Measurements from ENCODE around the gene GPR137B. TPM values are rescaled to one million over a fixed set of nuclear protein-coding genes. Genes with fewer than 3 reads are reported as not detected.
A peak's percentile ranks its signal among the peaks of the same experiment; 100 is the strongest.

Gene GPR137B
- total RNA-seq, 1 donor from 2014 or later: 25.2 TPM

DNA sequence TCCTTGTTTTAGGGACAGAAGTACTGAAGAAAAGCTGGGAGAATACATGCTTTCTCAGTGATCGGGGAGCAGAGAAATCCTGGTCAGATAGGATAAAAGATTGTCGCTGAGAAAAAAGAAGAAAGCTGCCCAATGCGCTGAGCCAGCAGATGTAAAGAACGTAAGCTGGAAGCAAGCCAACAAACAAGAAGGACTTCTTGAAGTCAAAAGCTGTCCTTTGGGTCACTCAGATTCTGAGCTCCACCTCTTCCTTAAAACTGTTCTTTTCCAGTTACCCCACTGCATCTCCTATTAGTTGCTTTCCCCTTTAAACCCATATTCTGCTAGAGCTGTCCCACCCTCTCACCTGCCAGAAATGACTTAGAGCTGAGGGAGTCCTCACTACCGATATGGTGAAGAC is 64.8 kb downstream of the GPR137B start:
- DNase-seq (ENCODE audit: low spot score in 2 of 2, unreplicated experiment in 2 of 2): no peak
- H3K27ac Mint-ChIP-seq: peak overlapping the region; percentile 33
- H3K4me1 Mint-ChIP-seq: peaks cover 16% of the 10 kb centered on the region

DNA sequence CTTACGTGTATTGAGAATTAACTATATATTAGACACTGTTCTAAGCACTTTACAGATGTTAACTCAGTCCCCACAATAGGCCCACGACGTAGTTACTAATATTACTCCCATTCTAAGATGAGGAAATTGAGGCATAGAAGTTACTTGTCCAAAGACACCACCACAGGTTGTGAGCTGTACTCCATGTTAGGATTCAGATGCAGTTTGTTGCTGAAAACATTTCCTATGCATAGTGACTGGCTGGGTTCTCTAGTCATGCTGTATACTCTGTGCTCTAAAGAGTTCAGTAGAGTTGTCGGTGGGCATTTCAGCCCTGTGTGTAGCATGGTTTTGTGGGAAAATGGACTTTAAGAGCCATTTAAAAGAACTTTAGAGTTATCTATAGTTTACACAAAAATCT is 65.2 kb downstream of the GPR137B start:
- no peak overlapping the region for H3K4me3 Mint-ChIP-seq
- no peak for DNase-seq (ENCODE audit: low spot score in 2 of 2, unreplicated experiment in 2 of 2)
- H3K4me1 Mint-ChIP-seq: peaks cover 16% of the 10 kb centered on the region
- TF ChIP-seq, protein P1, sequence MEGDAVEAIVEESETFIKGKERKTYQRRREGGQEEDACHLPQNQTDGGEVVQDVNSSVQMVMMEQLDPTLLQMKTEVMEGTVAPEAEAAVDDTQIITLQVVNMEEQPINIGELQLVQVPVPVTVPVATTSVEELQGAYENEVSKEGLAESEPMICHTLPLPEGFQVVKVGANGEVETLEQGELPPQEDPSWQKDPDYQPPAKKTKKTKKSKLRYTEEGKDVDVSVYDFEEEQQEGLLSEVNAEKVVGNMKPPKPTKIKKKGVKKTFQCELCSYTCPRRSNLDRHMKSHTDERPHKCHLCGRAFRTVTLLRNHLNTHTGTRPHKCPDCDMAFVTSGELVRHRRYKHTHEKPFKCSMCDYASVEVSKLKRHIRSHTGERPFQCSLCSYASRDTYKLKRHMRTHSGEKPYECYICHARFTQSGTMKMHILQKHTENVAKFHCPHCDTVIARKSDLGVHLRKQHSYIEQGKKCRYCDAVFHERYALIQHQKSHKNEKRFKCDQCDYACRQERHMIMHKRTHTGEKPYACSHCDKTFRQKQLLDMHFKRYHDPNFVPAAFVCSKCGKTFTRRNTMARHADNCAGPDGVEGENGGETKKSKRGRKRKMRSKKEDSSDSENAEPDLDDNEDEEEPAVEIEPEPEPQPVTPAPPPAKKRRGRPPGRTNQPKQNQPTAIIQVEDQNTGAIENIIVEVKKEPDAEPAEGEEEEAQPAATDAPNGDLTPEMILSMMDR (IDR thresholded peaks at IDR 0.05; ENCODE audit: unreplicated experiment): no peak
- peaks cover 18% of the 10 kb centered on the region for H3K9me3 Mint-ChIP-seq
- no peak overlapping the region for H3K27ac Mint-ChIP-seq
- H3K27me3 Mint-ChIP-seq (ENCODE audit: low read depth): no peaks in the 10 kb centered on the region
- peaks cover 45% of the 10 kb centered on the region for H3K36me3 Mint-ChIP-seq

More for the DNA sequence above, 64.8 kb downstream of the GPR137B start:
- H3K27me3 Mint-ChIP-seq (ENCODE audit: low read depth): no peaks in the 10 kb centered on the region
- H3K36me3 Mint-ChIP-seq: peaks cover 46% of the 10 kb centered on the region
- H3K4me3 Mint-ChIP-seq: no peak overlapping the region
- peaks cover 23% of the 10 kb centered on the region for H3K9me3 Mint-ChIP-seq
- TF ChIP-seq, protein P1 (IDR thresholded peaks at IDR 0.05; ENCODE audit: unreplicated experiment): no peak

DNA sequence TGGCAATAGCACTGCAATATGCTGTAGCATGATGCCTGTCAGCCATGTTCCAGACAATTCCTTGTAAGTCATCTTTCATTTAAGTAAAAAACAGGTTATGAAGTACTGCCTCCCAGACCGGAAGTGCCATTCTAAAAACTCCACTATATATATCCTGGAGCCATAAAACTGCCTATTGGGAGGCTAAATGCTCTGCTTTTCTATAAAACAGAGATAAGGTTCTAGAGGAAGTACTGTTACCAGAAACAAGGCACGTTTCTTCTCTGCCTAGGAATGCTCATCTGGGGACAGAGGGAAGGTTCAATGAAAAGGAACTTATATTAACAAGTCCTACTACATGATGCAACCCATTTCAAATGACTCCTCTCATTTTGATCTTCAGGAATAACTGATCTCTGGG is 66.8 kb downstream of the GPR137B start:
- TF ChIP-seq, protein P1 (IDR thresholded peaks at IDR 0.05; ENCODE audit: unreplicated experiment): no peak

DNA sequence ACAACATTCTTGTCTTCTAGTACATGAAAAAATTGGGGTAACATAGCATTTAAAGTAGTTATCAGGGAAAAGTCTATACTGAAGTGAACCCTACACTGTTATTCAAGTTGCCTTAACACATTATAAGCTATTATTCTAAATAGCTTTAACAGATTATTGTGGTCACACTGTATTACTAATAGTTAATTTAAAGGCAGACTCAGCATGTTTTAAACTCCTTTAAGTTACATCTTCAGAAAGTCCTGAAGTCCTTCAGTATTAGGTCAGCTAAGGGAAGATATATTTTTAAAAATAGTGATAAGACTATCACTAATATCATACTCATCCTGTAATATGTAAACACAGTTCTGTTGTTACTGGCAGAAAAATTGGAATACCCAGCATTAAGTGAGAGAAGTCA is 67.4 kb downstream of the GPR137B start:
- Mint-ChIP-seq H3K27me3 (ENCODE audit: low read depth) (no peaks in the 10 kb centered on the region), H3K4me3 (no peak overlapping the region), H3K4me1 (peaks cover 16% of the 10 kb centered on the region), H3K36me3 (peaks cover 29% of the 10 kb centered on the region), H3K9me3 (no peaks in the 10 kb centered on the region), H3K27ac (no peak overlapping the region)
- TF ChIP-seq, protein P1 (IDR thresholded peaks at IDR 0.05; ENCODE audit: unreplicated experiment): no peak
- no peak for DNase-seq (ENCODE audit: low spot score in 2 of 2, unreplicated experiment in 2 of 2)

More for the DNA sequence above, 66.8 kb downstream of the GPR137B start:
- no peak overlapping the region for H3K27ac Mint-ChIP-seq
- H3K9me3 Mint-ChIP-seq: peaks cover 4% of the 10 kb centered on the region
- DNase-seq (ENCODE audit: low spot score in 2 of 2, unreplicated experiment in 2 of 2): no peak
- H3K36me3 Mint-ChIP-seq: peaks cover 32% of the 10 kb centered on the region
- H3K4me1 Mint-ChIP-seq: peaks cover 16% of the 10 kb centered on the region
- H3K27me3 Mint-ChIP-seq (ENCODE audit: low read depth): no peaks in the 10 kb centered on the region
- no peak overlapping the region for H3K4me3 Mint-ChIP-seq

DNA sequence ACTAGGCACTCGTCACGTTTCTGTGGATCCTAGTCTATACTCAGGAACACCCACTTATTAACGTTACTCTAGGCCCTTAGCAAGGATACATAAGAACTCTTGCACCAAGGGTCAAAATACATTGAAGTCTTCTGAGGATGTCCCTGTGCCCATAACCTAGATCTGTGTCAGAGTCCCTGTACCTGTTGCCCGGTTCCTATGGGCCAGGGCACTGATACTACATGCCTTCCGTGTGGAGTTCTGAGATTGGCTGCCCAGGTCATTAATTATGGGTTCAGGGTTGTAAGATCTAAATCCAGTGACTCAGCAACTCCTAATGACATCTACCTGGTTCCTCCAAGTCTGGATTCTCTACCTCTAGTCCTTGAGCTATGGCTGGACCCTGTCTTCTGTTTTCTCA is 69.5 kb downstream of the GPR137B start:
- no peak overlapping the region for H3K27ac Mint-ChIP-seq
- H3K4me1 Mint-ChIP-seq: peaks cover 9% of the 10 kb centered on the region
- H3K9me3 Mint-ChIP-seq: no peaks in the 10 kb centered on the region
- H3K36me3 Mint-ChIP-seq: peaks cover 26% of the 10 kb centered on the region
- no peak overlapping the region for H3K4me3 Mint-ChIP-seq
- TF ChIP-seq, protein P1 (IDR thresholded peaks at IDR 0.05; ENCODE audit: unreplicated experiment): no peak
- DNase-seq (ENCODE audit: low spot score in 2 of 2, unreplicated experiment in 2 of 2): no peak
- H3K27me3 Mint-ChIP-seq (ENCODE audit: low read depth): no peaks in the 10 kb centered on the region

DNA sequence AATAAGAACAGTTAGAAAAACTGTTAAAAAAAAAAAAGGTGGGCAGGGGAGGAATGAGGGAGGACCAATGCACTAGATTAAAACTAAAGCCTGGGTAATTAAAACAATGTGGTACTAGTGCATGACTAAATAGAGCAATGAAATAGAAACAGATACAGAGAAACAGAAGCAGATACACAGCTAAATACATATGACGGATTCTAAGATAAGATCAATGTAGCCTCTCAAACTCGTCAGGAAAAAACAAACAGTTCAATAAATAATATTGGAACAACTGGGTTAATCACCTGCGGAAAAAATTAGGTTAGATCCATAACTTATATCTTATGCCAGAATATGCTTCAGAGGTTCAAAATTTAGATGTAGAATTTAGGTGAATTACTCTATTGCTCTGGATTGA is 71.2 kb downstream of the GPR137B start:
- peaks cover 26% of the 10 kb centered on the region for H3K36me3 Mint-ChIP-seq
- H3K9me3 Mint-ChIP-seq: no peaks in the 10 kb centered on the region
- no peak for DNase-seq (ENCODE audit: low spot score in 2 of 2, unreplicated experiment in 2 of 2)
- no peaks in the 10 kb centered on the region for H3K27me3 Mint-ChIP-seq (ENCODE audit: low read depth)
- no peak overlapping the region for H3K27ac Mint-ChIP-seq
- H3K4me3 Mint-ChIP-seq: no peak overlapping the region
- peaks cover 5% of the 10 kb centered on the region for H3K4me1 Mint-ChIP-seq
- TF ChIP-seq, protein P1 (IDR thresholded peaks at IDR 0.05; ENCODE audit: unreplicated experiment): no peak
